Activated CD4-positive, alpha-beta T cell treated with anti-CD3 and anti-CD28 coated beads, Interleukin-2, amount 10 ng/mL, durations not matched to agents 24 days and 14 days (primary cell): ENCODE results near the gene CCDC146. TPM values are rescaled to one million over a fixed set of nuclear protein-coding genes. Genes with fewer than 3 reads are reported as not detected.
"Not testable (repeated sequence)": the region's sequence is repeated elsewhere in the genome, so short reads cannot be mapped to it uniquely, and the experiment has no call there.

ENCODE experiments used
- DNase-seq: peaks from one replicate; pipeline ENCODE4 v3.0.0; 2022
- H3K27ac Mint-ChIP-seq: one replicate; pipeline ENCODE4 v1.8.0; 2022; ENCODE audit warnings: mild to moderate bottlenecking, mixed read lengths
- H3K27me3 Mint-ChIP-seq: one replicate; pipeline ENCODE4 v1.8.0; 2022; ENCODE audit warnings: mixed read lengths
- H3K36me3 Mint-ChIP-seq: one replicate; pipeline ENCODE4 v1.8.0; 2022; ENCODE audit warnings: low read depth, mild to moderate bottlenecking, mixed read lengths
- H3K4me1 Mint-ChIP-seq: one replicate; pipeline ENCODE4 v1.8.0; 2021; ENCODE audit warnings: mixed read lengths
- H3K4me3 Mint-ChIP-seq: one replicate; pipeline ENCODE4 v1.8.0; 2022; ENCODE audit warnings: mild to moderate bottlenecking, moderate library complexity, mixed read lengths
- H3K9me3 Mint-ChIP-seq: one replicate; pipeline ENCODE4 v1.8.0; 2021; ENCODE audit warnings: mixed read lengths
- intact Hi-C: fragments of 100-400 bp; cut with micrococcal nuclease; formaldehyde crosslinking; loops from one replicate; pipeline ENCODE4 v1.15.1; 2023
- total RNA-seq: library from RNA; stranded (reverse); gene quantifications from 2 replicates; pipeline ENCODE4 v1.2.3, GENCODE V29; 2022

Gene CCDC146
- total RNA-seq, 1 donor from 2014 or later = 1.5 TPM

DNA sequence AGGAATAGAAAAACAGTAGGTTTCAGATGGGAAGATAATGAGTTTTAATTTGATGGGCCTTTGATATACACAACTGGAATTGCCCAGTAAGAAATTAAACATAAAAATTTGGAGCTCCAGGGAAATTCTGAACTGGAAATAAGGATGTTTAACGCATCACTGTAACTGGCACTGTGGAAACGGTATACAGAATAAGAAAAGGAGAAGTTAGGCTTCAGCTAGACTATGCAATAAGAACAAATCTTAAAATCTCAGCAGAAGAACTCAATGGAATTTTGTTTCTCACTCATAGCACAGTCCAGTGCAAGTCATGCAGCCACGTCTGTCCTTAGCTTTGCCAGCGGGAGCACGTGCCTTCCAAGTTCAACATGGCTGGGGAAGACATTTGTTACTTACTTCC is 130.1 kb downstream of the CCDC146 start:
- no peak for DNase-seq
- intact Hi-C loops = no loop called here
- H3K36me3 Mint-ChIP-seq = no peaks in the 10 kb centered on the region
- peaks cover 18% of the 10 kb centered on the region for H3K27me3 Mint-ChIP-seq
- no peak overlapping the region for H3K27ac Mint-ChIP-seq
- no peaks in the 10 kb centered on the region for H3K9me3 Mint-ChIP-seq
- no peak overlapping the region for H3K4me3 Mint-ChIP-seq
- peaks cover 1% of the 10 kb centered on the region for H3K4me1 Mint-ChIP-seq

DNA sequence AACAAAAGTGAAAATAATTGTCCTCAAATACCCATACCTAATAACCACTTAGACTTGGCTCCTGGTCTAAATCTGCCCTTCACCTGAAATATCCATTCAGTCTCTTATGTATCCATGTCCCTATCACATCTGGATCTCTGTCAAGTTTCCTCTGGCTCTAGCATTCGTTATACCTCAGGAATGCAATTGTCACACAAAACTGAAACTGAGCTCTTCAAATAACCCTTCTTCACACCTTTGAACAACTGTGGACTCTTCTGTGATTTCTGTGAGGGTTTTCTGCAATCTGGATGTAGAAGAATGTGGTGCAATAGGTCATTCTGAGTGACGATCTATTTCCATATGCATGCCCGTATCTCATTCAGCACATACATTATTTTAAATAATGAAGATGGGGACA is 130.7 kb downstream of the CCDC146 start:
- Mint-ChIP-seq H3K9me3 (no peaks in the 10 kb centered on the region), H3K4me1 (no peaks in the 10 kb centered on the region), H3K4me3 (no peak overlapping the region), H3K36me3 (no peaks in the 10 kb centered on the region), H3K27me3 (peaks cover 15% of the 10 kb centered on the region), H3K27ac (no peak overlapping the region)
- DNase-seq = no peak
- intact Hi-C loops = no loop called here

DNA sequence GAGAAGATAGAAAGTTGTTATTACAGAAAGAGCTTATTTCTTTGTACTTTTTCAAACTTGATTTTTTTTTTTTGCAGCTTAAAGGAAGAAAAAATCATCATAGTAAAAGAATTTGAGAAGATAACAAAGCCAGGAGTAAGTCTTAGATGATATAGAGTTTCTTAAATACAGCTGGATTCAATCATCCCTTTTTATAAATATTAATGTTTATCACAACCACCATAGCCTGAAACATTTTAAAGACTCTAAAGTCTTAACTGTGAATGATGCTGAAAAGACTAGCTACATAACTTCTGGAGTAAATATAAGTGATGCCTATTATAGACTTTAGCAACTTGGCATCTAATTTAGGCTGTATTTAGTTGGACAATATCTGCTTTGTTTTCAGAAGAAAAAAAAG is 132.0 kb downstream of the CCDC146 start:
- Mint-ChIP-seq H3K4me3 (no peak overlapping the region), H3K27ac (no peak overlapping the region), H3K36me3 (no peaks in the 10 kb centered on the region), H3K9me3 (no peaks in the 10 kb centered on the region), H3K4me1 (no peaks in the 10 kb centered on the region), H3K27me3 (peaks cover 15% of the 10 kb centered on the region)
- DNase-seq = no peak
- intact Hi-C loops = no loop called here

DNA sequence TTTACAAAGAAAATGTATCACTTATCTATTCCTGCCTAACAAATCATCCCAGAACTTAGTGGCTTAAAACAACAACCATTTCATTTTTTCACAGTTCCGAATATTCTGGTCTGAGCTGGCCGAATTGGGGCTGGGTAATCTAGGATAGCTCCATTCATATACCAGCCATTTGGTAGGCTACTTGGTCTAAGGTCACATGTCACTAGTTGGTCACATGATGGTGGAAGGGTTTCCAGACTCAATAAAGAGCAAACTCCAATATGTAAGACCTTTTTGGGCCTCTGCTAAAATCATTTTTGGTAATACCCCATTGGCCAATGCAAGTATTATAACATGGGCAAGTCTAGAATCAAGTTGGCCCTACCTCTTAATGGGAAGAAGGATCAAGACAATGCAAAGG is 132.5 kb downstream of the CCDC146 start:
- DNase-seq = no peak
- Mint-ChIP-seq H3K27ac (no peak overlapping the region), H3K27me3 (peaks cover 13% of the 10 kb centered on the region), H3K4me3 (no peak overlapping the region), H3K9me3 (no peaks in the 10 kb centered on the region), H3K36me3 (no peaks in the 10 kb centered on the region), H3K4me1 (no peaks in the 10 kb centered on the region)
- intact Hi-C loops = no loop called here

DNA sequence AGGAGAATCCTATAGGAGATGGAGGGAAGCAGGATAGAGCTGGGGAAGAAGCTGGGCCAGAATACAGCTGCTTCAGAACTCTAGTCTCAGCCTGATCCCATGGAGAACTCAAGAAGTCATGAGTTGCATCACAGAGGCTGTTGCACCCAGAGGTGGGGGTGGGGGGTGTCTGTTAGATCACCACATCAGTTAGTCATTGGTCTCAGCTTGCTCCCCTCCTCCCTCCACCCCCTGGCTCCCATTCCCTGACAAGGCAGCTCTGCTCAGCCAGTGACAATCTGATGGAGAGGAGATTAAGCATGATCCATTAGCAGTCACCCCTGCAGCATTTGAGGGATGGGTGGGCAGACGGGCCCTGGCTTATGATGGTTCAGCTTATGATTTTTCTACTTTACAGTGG is 135.6 kb downstream of the CCDC146 start:
- peaks cover 4% of the 10 kb centered on the region for H3K9me3 Mint-ChIP-seq
- H3K4me1 Mint-ChIP-seq = no peaks in the 10 kb centered on the region
- no peaks in the 10 kb centered on the region for H3K36me3 Mint-ChIP-seq
- no peak overlapping the region for H3K27ac Mint-ChIP-seq
- intact Hi-C loops = no loop called here
- DNase-seq = no peak
- peaks cover 3% of the 10 kb centered on the region for H3K27me3 Mint-ChIP-seq
- no peak overlapping the region for H3K4me3 Mint-ChIP-seq

DNA sequence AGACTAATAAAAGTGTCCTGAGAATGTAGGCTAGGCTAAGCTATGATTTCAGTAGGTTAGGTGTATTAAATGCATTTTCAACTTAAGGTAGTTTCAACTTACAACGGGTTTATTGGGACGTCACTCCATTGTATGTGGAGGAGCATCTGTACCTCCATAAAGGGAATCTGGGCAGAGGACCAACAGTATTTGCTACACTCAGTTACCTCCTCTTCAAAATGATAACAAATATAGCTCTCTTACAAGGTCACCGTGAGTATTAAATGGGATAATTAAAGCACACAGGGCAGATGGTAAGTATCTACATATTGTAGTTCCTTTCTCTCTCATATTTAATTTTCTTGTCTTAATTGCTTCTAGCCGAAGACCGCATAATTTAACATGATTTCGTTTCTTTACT is 136.2 kb downstream of the CCDC146 start:
- Mint-ChIP-seq H3K36me3 (no peaks in the 10 kb centered on the region), H3K9me3 (peaks cover 4% of the 10 kb centered on the region), H3K4me1 (no peaks in the 10 kb centered on the region), H3K27me3 (peaks cover 3% of the 10 kb centered on the region), H3K27ac (no peak overlapping the region), H3K4me3 (no peak overlapping the region)
- DNase-seq = no peak
- intact Hi-C loops = no loop called here

DNA sequence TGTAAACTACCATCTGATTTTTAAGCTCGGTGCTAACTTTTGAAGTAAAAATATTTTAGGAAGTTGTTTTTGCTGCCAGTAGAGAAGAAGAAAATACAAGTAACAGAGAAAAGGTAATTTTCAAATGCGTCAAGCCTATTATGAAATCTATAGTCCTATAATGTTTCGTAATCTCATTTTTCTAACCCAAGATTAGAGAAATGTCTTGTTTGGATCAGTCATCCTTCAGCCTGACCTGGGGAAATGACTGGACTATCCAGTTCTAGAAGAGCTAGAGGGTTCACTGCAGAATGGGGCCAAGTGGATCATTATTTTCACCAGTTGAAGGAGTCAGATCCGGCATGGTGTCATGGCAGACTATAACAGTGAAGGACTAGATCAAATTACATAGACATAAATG is 139.9 kb downstream of the CCDC146 start:
- no peak for DNase-seq
- peaks cover 11% of the 10 kb centered on the region for H3K4me1 Mint-ChIP-seq
- H3K9me3 Mint-ChIP-seq = peaks cover 4% of the 10 kb centered on the region
- peaks cover 3% of the 10 kb centered on the region for H3K36me3 Mint-ChIP-seq
- intact Hi-C loops = no loop called here
- H3K27me3 Mint-ChIP-seq = no peaks in the 10 kb centered on the region
- H3K27ac Mint-ChIP-seq = no peak overlapping the region
- H3K4me3 Mint-ChIP-seq = no peak overlapping the region

DNA sequence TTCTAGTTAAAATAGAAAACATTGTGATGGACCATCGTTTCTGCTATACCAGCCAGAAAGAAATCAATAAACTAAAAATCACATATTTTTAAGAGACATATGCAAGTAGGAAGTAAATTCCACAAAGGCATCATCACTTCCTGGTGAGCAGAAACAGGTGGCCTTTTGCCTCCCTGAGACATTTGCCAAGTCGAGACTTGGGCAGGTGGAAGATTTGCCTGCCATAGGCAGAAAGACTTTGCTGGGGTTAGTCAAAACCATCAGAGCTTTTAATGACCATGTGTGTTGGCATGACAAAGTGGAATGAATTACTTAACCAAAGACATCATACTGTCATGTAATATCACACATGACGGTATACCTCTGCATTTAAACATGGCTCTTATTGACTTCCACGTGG is 143.3 kb downstream of the CCDC146 start:
- Mint-ChIP-seq H3K27me3 (no peaks in the 10 kb centered on the region), H3K9me3 (peaks cover 8% of the 10 kb centered on the region), H3K4me3 (no peak overlapping the region), H3K4me1 (peaks cover 16% of the 10 kb centered on the region), H3K27ac (no peak overlapping the region), H3K36me3 (peaks cover 8% of the 10 kb centered on the region)
- no peak for DNase-seq
- intact Hi-C loops = loop anchor here (1.0 to 5.0 kb wide), 2 partner anchors 65 to 143 kb away; partner anchors contain the start of gene CCDC146

DNA sequence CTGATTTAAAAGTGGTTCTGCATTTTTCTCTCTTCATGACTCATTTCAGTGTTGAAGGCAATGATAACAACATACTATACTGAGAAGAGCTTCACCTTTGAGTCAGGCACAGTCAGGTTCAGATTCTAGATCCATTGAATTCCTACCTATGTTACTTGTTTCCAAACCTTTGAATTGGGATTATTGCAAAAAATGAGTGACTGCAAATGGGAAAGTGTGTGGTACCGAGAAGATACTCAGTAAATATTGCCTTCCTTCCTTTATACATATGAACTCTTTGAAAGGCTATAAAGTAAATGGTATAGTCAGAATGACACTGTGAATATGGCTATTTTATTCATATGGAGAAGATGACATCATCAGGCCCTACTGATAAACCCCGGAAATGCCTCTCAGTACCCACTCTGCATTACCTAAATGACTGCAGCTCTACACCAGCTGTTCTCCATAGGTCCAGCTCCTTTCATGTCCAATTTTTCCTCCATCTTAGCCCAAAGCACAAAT is 143.9 kb downstream of the CCDC146 start:
- Mint-ChIP-seq H3K4me1 (peaks cover 16% of the 10 kb centered on the region), H3K4me3 (no peak overlapping the region), H3K27ac (peak overlapping the region; percentile 71), H3K27me3 (no peaks in the 10 kb centered on the region), H3K9me3 (peaks cover 8% of the 10 kb centered on the region), H3K36me3 (peaks cover 9% of the 10 kb centered on the region)
- no peak for DNase-seq
- intact Hi-C loops = loop anchor here (1.0 to 5.0 kb wide), 2 partner anchors 64 to 144 kb away; partner anchors contain the start of gene CCDC146

DNA sequence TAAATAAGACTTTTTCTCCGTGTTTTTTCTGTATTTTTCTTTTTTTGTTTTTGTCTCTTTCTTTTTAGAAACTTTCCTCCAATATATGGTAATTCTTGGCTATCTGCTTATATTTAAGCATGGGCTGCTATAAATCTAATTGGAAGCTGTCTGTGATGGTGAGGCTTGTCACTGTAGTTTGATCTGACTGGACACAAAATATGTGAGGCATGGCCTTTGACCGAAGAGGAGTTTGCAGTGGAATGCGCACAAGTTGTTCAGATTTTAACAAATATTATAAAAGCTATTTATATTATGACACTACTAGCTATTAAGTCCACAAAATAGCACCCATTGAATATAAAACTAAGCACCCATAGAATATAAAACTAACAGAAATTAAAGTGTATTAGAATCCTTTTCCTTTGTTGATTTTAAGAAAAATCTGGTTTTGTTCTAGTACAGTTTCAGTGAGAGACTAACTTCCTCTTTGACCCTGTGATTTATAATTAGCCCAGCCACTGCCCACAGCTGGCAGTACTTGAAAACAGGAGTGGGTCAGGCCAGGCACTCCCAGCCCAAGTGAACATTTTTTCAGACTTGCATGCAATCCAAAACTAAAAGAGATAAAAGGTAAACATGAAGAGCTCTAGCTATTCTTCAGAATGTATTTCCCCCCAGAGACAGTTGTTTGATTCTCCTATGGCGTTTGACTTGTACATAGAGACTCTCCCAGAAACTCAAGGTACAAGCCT is 147.1 kb downstream of the CCDC146 start:
- DNase-seq = no peak
- Mint-ChIP-seq H3K9me3 (peaks cover 4% of the 10 kb centered on the region), H3K27ac (no peak overlapping the region), H3K36me3 (peaks cover 12% of the 10 kb centered on the region), H3K4me3 (no peak overlapping the region), H3K4me1 (peaks cover 16% of the 10 kb centered on the region), H3K27me3 (no peaks in the 10 kb centered on the region)
- intact Hi-C loops = loop anchor here (5.0 kb wide), 1 partner anchor 147 kb away; the partner anchor contains the start of gene CCDC146

DNA sequence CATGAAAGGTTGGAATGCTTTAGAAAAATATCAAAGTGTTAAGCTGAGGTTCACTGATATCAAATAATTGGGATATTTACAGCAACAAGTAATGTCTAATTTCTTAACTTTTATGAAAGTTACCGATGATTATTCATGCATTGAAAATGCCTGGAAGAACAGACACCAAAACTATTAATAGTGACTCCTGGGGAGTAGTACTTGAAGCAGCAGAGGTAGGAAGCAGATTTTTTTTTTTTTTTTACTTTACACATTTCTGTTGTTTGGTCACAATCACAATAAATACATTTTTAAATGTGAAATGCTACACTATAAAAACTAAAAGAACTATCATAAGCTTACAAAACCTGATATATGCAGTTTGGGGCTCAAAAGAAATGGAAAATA is 147.7 kb downstream of the CCDC146 start:
- Mint-ChIP-seq H3K4me3 (no peak overlapping the region), H3K36me3 (peaks cover 10% of the 10 kb centered on the region), H3K27ac (no peak overlapping the region), H3K4me1 (peaks cover 16% of the 10 kb centered on the region), H3K27me3 (no peaks in the 10 kb centered on the region), H3K9me3 (peaks cover 4% of the 10 kb centered on the region)
- no peak for DNase-seq
- intact Hi-C loops = no loop called here

DNA sequence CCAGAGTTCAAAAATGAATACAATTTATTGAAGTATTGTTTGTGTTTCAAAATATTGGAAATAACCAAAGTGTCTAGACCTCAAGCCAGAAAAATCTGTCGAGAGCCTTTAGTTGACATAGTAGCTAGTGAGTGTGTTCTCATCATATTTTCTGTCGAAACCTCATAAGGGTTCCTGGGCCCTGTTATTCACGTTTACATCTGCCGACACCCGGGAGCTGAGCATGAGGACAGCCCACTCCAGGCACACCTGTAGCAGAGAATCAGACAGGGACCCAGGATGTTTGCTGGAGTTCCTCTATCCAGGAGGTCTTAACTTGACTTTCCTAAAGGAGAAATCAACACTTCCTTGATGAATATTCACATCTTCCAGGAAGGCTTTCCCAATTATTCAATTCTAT is 149.4 kb downstream of the CCDC146 start:
- H3K9me3 Mint-ChIP-seq = peaks cover 4% of the 10 kb centered on the region
- intact Hi-C loops = no loop called here
- no peak for DNase-seq

DNA sequence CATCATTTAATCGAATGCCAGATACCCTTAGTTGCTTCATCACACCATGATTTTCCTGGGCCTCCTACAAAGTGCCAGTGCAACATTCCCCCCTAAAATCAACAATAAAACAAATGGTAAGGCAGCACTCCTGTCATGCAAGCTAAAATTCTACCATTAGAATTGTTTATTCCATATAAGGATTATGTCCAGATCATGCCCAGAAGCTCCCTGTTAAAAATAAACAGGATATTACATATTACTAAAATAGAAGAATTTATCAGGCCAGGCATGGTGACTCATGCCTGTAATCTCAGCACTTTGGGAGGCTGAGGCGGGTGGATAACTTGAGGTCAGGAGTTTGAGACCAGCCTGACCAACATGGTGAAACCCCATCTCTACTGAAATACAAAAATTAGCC is 153.2 kb downstream of the CCDC146 start:
- H3K27me3 Mint-ChIP-seq, H3K4me1 Mint-ChIP-seq, intact Hi-C loops, H3K4me3 Mint-ChIP-seq, H3K36me3 Mint-ChIP-seq, DNase-seq, H3K27ac Mint-ChIP-seq, H3K9me3 Mint-ChIP-seq: not testable (repeated sequence)

More for the DNA sequence above, 149.4 kb downstream of the CCDC146 start:
- H3K36me3 Mint-ChIP-seq = peaks cover 11% of the 10 kb centered on the region
- peaks cover 9% of the 10 kb centered on the region for H3K4me1 Mint-ChIP-seq
- no peaks in the 10 kb centered on the region for H3K27me3 Mint-ChIP-seq
- no peak overlapping the region for H3K27ac Mint-ChIP-seq
- H3K4me3 Mint-ChIP-seq = no peak overlapping the region

DNA sequence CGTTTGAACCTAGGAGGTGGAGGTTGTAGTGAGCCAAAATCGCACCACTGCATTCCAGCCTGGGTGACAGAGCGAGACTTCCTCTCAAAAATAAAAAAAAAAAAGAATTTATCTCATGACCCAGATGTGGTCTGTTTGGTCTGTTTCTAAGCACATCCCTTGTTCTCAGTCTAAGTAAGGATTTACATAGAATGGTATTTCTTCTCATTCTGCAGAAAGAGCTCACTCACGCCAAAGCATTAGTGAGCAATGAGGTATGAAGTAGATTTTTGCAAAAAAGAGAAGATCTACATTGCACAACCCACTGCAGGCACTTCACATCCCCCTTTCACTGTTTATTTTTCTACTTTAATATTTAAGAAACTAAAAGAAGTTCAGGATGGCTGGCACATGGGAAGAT is 153.7 kb downstream of the CCDC146 start:
- H3K36me3 Mint-ChIP-seq = peaks cover 5% of the 10 kb centered on the region

More for the DNA sequence above, 153.7 kb downstream of the CCDC146 start:
- Mint-ChIP-seq H3K9me3 (no peaks in the 10 kb centered on the region), H3K27ac (no peak overlapping the region), H3K4me1 (peaks cover 3% of the 10 kb centered on the region), H3K4me3 (no peak overlapping the region), H3K27me3 (no peaks in the 10 kb centered on the region)
- no peak for DNase-seq
- intact Hi-C loops = no loop called here
